Measurements from ENCODE around the gene USP46. TPM values are rescaled to one million over a fixed set of nuclear protein-coding genes. Genes with fewer than 3 reads are reported as not detected.
A peak's percentile ranks its signal among the peaks of the same experiment; 100 is the strongest.

USP46 gene
- total RNA-seq, 6 experiments from 2014 or later, result 23.9 to 30.9 (median 26.3) TPM

- no peak overlapping the region for H3K27ac Mint-ChIP-seq
- H3K9me3 Mint-ChIP-seq, result no peaks in the 10 kb centered on the region
- H3K4me3 Mint-ChIP-seq, result no peak overlapping the region
- no peak for TF ChIP-seq CTCF (IDR thresholded peaks at IDR 0.05)
- peaks cover 13% of the 10 kb centered on the region for H3K36me3 Mint-ChIP-seq (ENCODE audit: low read depth)
- no peaks in the 10 kb centered on the region; the same call in 1 of the 2 replicates for H3K27me3 Mint-ChIP-seq (ENCODE audit: insufficient read depth)
- no peak for DNase-seq
- peaks cover 28% of the 10 kb centered on the region for H3K4me1 Mint-ChIP-seq (ENCODE audit: low read depth)
These were observed 13.0 kb downstream of the USP46 start for GRCh38 chr4:52646096-52646495.

GRCh38 chr4:52645300-52645699 is 13.8 kb downstream of the USP46 start:
- Mint-ChIP-seq H3K27me3 (ENCODE audit: insufficient read depth) (no peaks in the 10 kb centered on the region; the same call in 1 of the 2 replicates), H3K4me3 (no peak overlapping the region), H3K27ac (no peak overlapping the region), H3K36me3 (ENCODE audit: low read depth) (peaks cover 11% of the 10 kb centered on the region), H3K9me3 (no peaks in the 10 kb centered on the region), H3K4me1 (ENCODE audit: low read depth) (peaks cover 33% of the 10 kb centered on the region)
- no peak for TF ChIP-seq CTCF (IDR thresholded peaks at IDR 0.05)
- DNase-seq, result no peak

- no peak for TF ChIP-seq CTCF (IDR thresholded peaks at IDR 0.05)
- Mint-ChIP-seq H3K36me3 (ENCODE audit: low read depth) (no peaks in the 10 kb centered on the region; the same call in 1 of the 2 replicates), H3K27ac (no peak overlapping the region), H3K9me3 (no peaks in the 10 kb centered on the region), H3K4me1 (ENCODE audit: low read depth) (peaks cover 33% of the 10 kb centered on the region), H3K27me3 (ENCODE audit: insufficient read depth) (no peaks in the 10 kb centered on the region; the same call in 1 of the 2 replicates), H3K4me3 (no peak overlapping the region)
- DNase-seq, result no peak
These were observed 15.3 kb downstream of the USP46 start for GRCh38 chr4:52643785-52644244.

- H3K9me3 Mint-ChIP-seq, result no peaks in the 10 kb centered on the region
- H3K4me1 Mint-ChIP-seq (ENCODE audit: low read depth), result peaks cover 33% of the 10 kb centered on the region
- no peaks in the 10 kb centered on the region; the same call in 1 of the 2 replicates for H3K27me3 Mint-ChIP-seq (ENCODE audit: insufficient read depth)
- no peaks in the 10 kb centered on the region for H3K36me3 Mint-ChIP-seq (ENCODE audit: low read depth)
- H3K4me3 Mint-ChIP-seq, result no peak overlapping the region
- no peak for DNase-seq
- no peak overlapping the region for H3K27ac Mint-ChIP-seq
- TF ChIP-seq CTCF (IDR thresholded peaks at IDR 0.05), result no peak
These were observed 15.9 kb downstream of the USP46 start for GRCh38 chr4:52643190-52643589.

- Mint-ChIP-seq H3K27ac (peak overlapping the region; percentile 63; the same call in 1 of the 2 replicates), H3K9me3 (no peaks in the 10 kb centered on the region)
These were observed 17.1 kb downstream of the USP46 start for GRCh38 chr4:52641854-52642563.

More at GRCh38 chr4:52641854-52642563, 17.1 kb downstream of the USP46 start:
- DNase-seq, result peak; percentile 47
- H3K27me3 Mint-ChIP-seq (ENCODE audit: insufficient read depth), result no peaks in the 10 kb centered on the region
- peaks cover 33% of the 10 kb centered on the region for H3K4me1 Mint-ChIP-seq (ENCODE audit: low read depth)
- no peak overlapping the region; the same call in 1 of the 2 replicates for H3K4me3 Mint-ChIP-seq
- H3K36me3 Mint-ChIP-seq (ENCODE audit: low read depth), result no peaks in the 10 kb centered on the region
- no peak for TF ChIP-seq CTCF (IDR thresholded peaks at IDR 0.05)

Measured in HFFc6 (cell line).